ENCODE results near the gene DCC.

The DCC gene

GRCh38 chr18:52615943-52616342 lies 275.9 kb downstream of the DCC start:
- Histone ChIP-seq H3K79me2 (ENCODE audit: control insufficient read depth, insufficient read depth, low read length, unreplicated experiment) (no peaks in the 10 kb centered on the region), H3K27me3 (ENCODE audit: insufficient read depth, low read length) (no peaks in the 10 kb centered on the region), H3K4me1 (ENCODE audit: control insufficient read depth, insufficient read depth, low read length, unreplicated experiment) (no peaks in the 10 kb centered on the region), H3K4me3 (ENCODE audit: low read depth, low read length) (no peak overlapping the region), H3K27ac (ENCODE audit: low read depth, low read length) (no peak overlapping the region), H2AFZ (ENCODE audit: low read length, unreplicated experiment) (no peak overlapping the region), H3K36me3 (ENCODE audit: insufficient read depth, low read length) (no peaks in the 10 kb centered on the region)

DNA sequence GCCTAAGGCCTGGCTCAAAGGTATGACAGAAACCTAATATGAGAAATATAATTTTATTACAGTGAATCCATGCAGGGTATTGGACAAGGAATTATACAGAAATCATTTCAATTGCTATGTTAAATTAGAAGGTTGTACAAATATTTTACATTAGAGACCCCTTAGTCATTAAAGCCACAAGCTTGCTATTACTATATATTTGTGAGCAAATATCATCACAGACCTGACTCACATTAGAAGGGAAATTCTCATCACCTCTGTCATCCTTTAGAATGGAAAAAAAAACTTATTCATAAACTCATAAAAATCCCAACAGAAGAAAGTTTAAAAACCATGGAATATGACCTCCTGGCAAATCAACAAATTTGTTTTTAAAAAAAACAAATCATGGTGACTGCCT lies 277.9 kb downstream of the DCC start:
- Histone ChIP-seq H3K79me2 (ENCODE audit: control insufficient read depth, insufficient read depth, low read length, unreplicated experiment) (no peaks in the 10 kb centered on the region), H3K4me1 (ENCODE audit: control insufficient read depth, insufficient read depth, low read length, unreplicated experiment) (no peaks in the 10 kb centered on the region), H3K4me3 (ENCODE audit: low read depth, low read length) (no peak overlapping the region), H3K36me3 (ENCODE audit: insufficient read depth, low read length) (no peaks in the 10 kb centered on the region), H3K27ac (ENCODE audit: low read depth, low read length) (no peak overlapping the region), H2AFZ (ENCODE audit: low read length, unreplicated experiment) (no peak overlapping the region), H3K27me3 (ENCODE audit: insufficient read depth, low read length) (no peaks in the 10 kb centered on the region)

DNA sequence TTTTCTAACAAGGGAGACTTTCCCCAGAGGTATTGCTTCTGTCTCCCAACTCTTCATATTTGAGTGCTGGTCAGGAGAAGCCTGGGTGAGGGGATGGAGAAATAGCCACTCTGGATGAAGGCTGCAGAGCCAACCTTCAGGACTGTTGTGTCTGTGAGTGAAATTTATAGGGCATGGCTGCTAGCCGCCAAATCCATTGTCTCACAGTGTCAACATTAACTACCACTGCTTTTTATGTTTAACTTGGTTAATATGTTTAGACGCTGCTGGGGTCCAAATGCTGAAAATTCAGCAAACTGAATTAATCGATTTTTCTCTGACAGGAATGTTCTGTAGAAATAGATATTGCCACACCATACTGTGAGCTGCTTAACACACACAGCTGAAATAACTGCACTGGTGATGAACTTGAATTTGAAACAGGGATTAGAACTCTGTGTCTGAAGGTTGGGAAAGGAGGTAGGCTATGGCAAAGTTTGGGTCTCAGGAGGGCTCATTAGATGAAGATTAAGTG lies 281.0 kb downstream of the DCC start:
- no peaks in the 10 kb centered on the region for H3K27me3 ChIP-seq (ENCODE audit: insufficient read depth, low read length)
- no peak overlapping the region for H3K27ac ChIP-seq (ENCODE audit: low read depth, low read length)

DNA sequence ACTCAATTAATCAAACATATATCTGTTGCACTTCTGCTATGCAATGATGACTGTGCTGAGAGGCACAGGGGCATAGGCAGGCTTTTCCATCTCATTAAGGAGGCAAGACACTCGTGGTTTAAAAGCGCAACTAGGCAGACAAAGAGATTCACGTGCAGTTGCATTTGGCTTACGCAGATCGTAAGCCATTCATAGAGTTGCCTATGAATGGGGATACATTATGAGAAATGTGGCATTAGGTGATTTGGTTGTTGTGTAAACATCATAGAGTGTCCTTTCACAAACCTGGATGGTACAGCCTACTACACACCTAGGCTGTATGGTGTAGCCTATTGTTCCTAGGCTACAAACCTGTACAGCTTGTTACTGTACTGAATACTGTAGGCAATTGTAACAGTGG lies 284.7 kb downstream of the DCC start:
- H3K27me3 ChIP-seq (ENCODE audit: insufficient read depth, low read length): no peaks in the 10 kb centered on the region
- H3K4me3 ChIP-seq (ENCODE audit: low read depth, low read length): no peak overlapping the region
- no peak overlapping the region for H3K27ac ChIP-seq (ENCODE audit: low read depth, low read length)
- no peaks in the 10 kb centered on the region for H3K36me3 ChIP-seq (ENCODE audit: insufficient read depth, low read length)
- H2AFZ ChIP-seq (ENCODE audit: low read length, unreplicated experiment): no peak overlapping the region
- H3K4me1 ChIP-seq (ENCODE audit: control insufficient read depth, insufficient read depth, low read length, unreplicated experiment): no peaks in the 10 kb centered on the region
- no peaks in the 10 kb centered on the region for H3K79me2 ChIP-seq (ENCODE audit: control insufficient read depth, insufficient read depth, low read length, unreplicated experiment)

More for the DNA sequence above, 281.0 kb downstream of the DCC start:
- Histone ChIP-seq H3K36me3 (ENCODE audit: insufficient read depth, low read length) (no peaks in the 10 kb centered on the region), H3K79me2 (ENCODE audit: control insufficient read depth, insufficient read depth, low read length, unreplicated experiment) (no peaks in the 10 kb centered on the region), H2AFZ (ENCODE audit: low read length, unreplicated experiment) (no peak overlapping the region), H3K4me1 (ENCODE audit: control insufficient read depth, insufficient read depth, low read length, unreplicated experiment) (no peaks in the 10 kb centered on the region), H3K4me3 (ENCODE audit: low read depth, low read length) (no peak overlapping the region)

DNA sequence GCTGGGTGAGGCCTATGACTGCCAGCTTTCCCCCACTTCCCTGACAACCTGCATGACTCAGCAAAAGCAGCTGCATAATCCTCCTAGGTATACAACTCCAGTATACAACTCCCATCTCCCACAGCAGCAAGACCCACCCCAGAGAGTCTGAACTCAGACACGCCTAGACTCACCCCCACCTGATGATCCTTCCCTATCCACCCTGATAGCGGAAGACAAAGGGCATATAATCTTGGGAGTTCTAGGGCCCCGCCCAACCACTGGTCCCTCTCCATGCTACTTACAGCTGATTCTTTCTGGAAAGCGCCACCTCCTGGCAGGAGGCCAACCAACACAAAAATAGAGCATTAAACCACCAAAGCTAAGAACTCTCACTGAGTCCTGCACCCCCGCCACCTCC lies 296.5 kb downstream of the DCC start:
- Histone ChIP-seq H3K27ac (ENCODE audit: low read depth, low read length) (no peak overlapping the region), H3K4me1 (ENCODE audit: control insufficient read depth, insufficient read depth, low read length, unreplicated experiment) (no peaks in the 10 kb centered on the region), H3K27me3 (ENCODE audit: insufficient read depth, low read length) (no peaks in the 10 kb centered on the region), H3K36me3 (ENCODE audit: insufficient read depth, low read length) (no peaks in the 10 kb centered on the region), H3K79me2 (ENCODE audit: control insufficient read depth, insufficient read depth, low read length, unreplicated experiment) (no peaks in the 10 kb centered on the region), H3K4me3 (ENCODE audit: low read depth, low read length) (no peak overlapping the region), H2AFZ (ENCODE audit: low read length, unreplicated experiment) (no peak overlapping the region)

GRCh38 chr18:52648201-52648600 lies 308.2 kb downstream of the DCC start:
- no peak overlapping the region for H3K4me3 ChIP-seq (ENCODE audit: low read depth, low read length)
- H2AFZ ChIP-seq (ENCODE audit: low read length, unreplicated experiment): no peak overlapping the region
- no peaks in the 10 kb centered on the region for H3K27me3 ChIP-seq (ENCODE audit: insufficient read depth, low read length)

DNA sequence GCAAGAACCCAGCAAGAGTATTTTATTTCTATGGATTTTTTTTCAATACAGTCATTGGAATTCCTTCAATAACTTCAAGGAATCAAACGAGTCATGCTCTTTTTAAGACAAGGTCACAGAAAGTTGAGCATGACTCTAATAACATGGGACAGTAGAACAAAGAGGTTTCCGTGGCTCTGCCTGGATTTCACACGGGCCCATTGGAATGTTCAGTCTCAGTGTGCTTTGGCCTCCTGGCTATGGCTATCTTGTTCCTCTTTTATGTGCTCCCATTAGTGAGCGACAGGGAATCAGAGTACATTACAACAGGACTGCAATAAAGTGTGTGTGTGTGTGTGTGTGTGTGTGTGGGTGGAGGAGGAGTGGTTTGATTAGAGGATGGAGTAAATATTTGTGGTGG lies 312.4 kb downstream of the DCC start:
- no peaks in the 10 kb centered on the region for H3K36me3 ChIP-seq (ENCODE audit: insufficient read depth, low read length)
- H3K4me3 ChIP-seq (ENCODE audit: low read depth, low read length): no peak overlapping the region
- no peak overlapping the region for H3K27ac ChIP-seq (ENCODE audit: low read depth, low read length)
- no peaks in the 10 kb centered on the region for H3K4me1 ChIP-seq (ENCODE audit: control insufficient read depth, insufficient read depth, low read length, unreplicated experiment)
- H2AFZ ChIP-seq (ENCODE audit: low read length, unreplicated experiment): no peak overlapping the region
- no peaks in the 10 kb centered on the region for H3K27me3 ChIP-seq (ENCODE audit: insufficient read depth, low read length)
- no peaks in the 10 kb centered on the region for H3K79me2 ChIP-seq (ENCODE audit: control insufficient read depth, insufficient read depth, low read length, unreplicated experiment)

More at GRCh38 chr18:52648201-52648600, 308.2 kb downstream of the DCC start:
- Histone ChIP-seq H3K36me3 (ENCODE audit: insufficient read depth, low read length) (no peaks in the 10 kb centered on the region), H3K4me1 (ENCODE audit: control insufficient read depth, insufficient read depth, low read length, unreplicated experiment) (no peaks in the 10 kb centered on the region), H3K27ac (ENCODE audit: low read depth, low read length) (no peak overlapping the region), H3K79me2 (ENCODE audit: control insufficient read depth, insufficient read depth, low read length, unreplicated experiment) (no peaks in the 10 kb centered on the region)

- H3K27me3 ChIP-seq (ENCODE audit: insufficient read depth, low read length): no peaks in the 10 kb centered on the region
- no peak overlapping the region for H3K27ac ChIP-seq (ENCODE audit: low read depth, low read length)
- no peaks in the 10 kb centered on the region for H3K79me2 ChIP-seq (ENCODE audit: control insufficient read depth, insufficient read depth, low read length, unreplicated experiment)
- no peaks in the 10 kb centered on the region for H3K36me3 ChIP-seq (ENCODE audit: insufficient read depth, low read length)
- H2AFZ ChIP-seq (ENCODE audit: low read length, unreplicated experiment): no peak overlapping the region
- no peak overlapping the region for H3K4me3 ChIP-seq (ENCODE audit: low read depth, low read length)
- no peaks in the 10 kb centered on the region for H3K4me1 ChIP-seq (ENCODE audit: control insufficient read depth, insufficient read depth, low read length, unreplicated experiment)
Measured at GRCh38 chr18:52657043-52657805, 317.2 kb downstream of the DCC start.

GRCh38 chr18:52667463-52668065 lies 327.6 kb downstream of the DCC start:
- H3K27ac ChIP-seq (ENCODE audit: low read depth, low read length): no peak overlapping the region
- no peaks in the 10 kb centered on the region for H3K79me2 ChIP-seq (ENCODE audit: control insufficient read depth, insufficient read depth, low read length, unreplicated experiment)
- no peak overlapping the region for H2AFZ ChIP-seq (ENCODE audit: low read length, unreplicated experiment)
- H3K27me3 ChIP-seq (ENCODE audit: insufficient read depth, low read length): no peaks in the 10 kb centered on the region
- H3K36me3 ChIP-seq (ENCODE audit: insufficient read depth, low read length): no peaks in the 10 kb centered on the region
- no peaks in the 10 kb centered on the region for H3K4me1 ChIP-seq (ENCODE audit: control insufficient read depth, insufficient read depth, low read length, unreplicated experiment)
- no peak overlapping the region for H3K4me3 ChIP-seq (ENCODE audit: low read depth, low read length)

DNA sequence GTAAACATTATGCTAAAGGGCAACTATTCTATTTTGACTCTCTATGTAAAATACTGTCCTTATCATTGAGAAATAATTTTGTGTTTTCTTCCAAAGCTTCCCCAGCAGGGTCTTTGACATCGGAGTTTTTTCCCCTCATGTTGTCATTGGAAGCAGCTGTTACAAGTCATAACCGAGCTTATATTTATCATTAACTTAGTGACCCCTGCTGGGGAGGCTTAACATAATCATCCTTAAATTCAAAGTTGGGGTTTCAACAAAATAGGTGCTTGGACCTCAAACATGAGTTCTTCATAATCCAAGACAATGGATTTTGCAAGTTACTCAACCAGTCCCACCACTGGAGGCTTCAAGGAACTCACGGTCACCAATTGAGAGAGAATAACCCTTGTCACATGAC lies 330.9 kb downstream of the DCC start:
- H3K4me3 ChIP-seq (ENCODE audit: low read depth, low read length): no peak overlapping the region
- no peaks in the 10 kb centered on the region for H3K36me3 ChIP-seq (ENCODE audit: insufficient read depth, low read length)
- H3K79me2 ChIP-seq (ENCODE audit: control insufficient read depth, insufficient read depth, low read length, unreplicated experiment): no peaks in the 10 kb centered on the region
- no peak overlapping the region for H3K27ac ChIP-seq (ENCODE audit: low read depth, low read length)
- no peaks in the 10 kb centered on the region for H3K27me3 ChIP-seq (ENCODE audit: insufficient read depth, low read length)
- H3K4me1 ChIP-seq (ENCODE audit: control insufficient read depth, insufficient read depth, low read length, unreplicated experiment): no peaks in the 10 kb centered on the region
- no peak overlapping the region for H2AFZ ChIP-seq (ENCODE audit: low read length, unreplicated experiment)

DNA sequence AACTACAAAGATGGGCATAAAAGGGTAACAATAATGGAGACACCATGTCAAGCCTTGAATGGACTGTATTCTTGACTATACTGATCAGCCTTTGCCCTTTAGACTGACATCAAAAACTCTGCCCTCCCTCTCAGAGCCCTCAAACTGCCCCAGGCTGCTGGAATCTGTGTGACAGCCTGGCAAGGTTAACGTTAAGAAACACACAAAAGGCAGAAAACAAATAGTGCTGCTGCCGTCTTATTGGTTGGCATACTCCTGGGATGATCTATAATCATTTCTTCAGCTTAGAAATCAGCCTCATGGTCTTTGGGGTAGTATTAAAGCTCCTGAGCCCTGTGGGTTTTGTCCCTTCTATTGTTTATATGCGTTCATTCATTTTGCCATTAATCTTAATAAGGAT lies 338.0 kb downstream of the DCC start:
- no peaks in the 10 kb centered on the region for H3K4me1 ChIP-seq (ENCODE audit: control insufficient read depth, insufficient read depth, low read length, unreplicated experiment)
- H3K79me2 ChIP-seq (ENCODE audit: control insufficient read depth, insufficient read depth, low read length, unreplicated experiment): no peaks in the 10 kb centered on the region
- H3K4me3 ChIP-seq (ENCODE audit: low read depth, low read length): no peak overlapping the region
- no peaks in the 10 kb centered on the region for H3K36me3 ChIP-seq (ENCODE audit: insufficient read depth, low read length)
- no peaks in the 10 kb centered on the region for H3K27me3 ChIP-seq (ENCODE audit: insufficient read depth, low read length)
- no peak overlapping the region for H2AFZ ChIP-seq (ENCODE audit: low read length, unreplicated experiment)
- no peak overlapping the region for H3K27ac ChIP-seq (ENCODE audit: low read depth, low read length)

Measured in ACC112 (cell line).